Neural cell (in vitro differentiated cells): ENCODE results near the gene PDE4D. TPM values are rescaled to one million over a fixed set of nuclear protein-coding genes. Genes with fewer than 3 reads are reported as not detected.

ENCODE experiments used
- H2AFZ ChIP-seq: fragments of 200-600, 300-800 bp; sonication (generic), shearing (Covaris generic); 2 replicates; pipeline ENCODE4 v1.6.0; 2014; ENCODE audit warnings: low read depth, mild to moderate bottlenecking, antibody characterized with exemption, low read length, moderate library complexity
- H3F3A ChIP-seq: fragments of 200-600 bp; shearing (Covaris generic); 2 replicates; pipeline ENCODE4 v1.6.1; 2016; ENCODE audit warnings: mild to moderate bottlenecking, moderate library complexity, mixed read lengths, antibody characterized with exemption, low read length; ENCODE audit not compliant: insufficient read depth, poor library complexity, severe bottlenecking
- H3K27ac ChIP-seq: fragments of 200-600, 300-800 bp; sonication (generic), shearing (Covaris generic); 2 replicates; pipeline ENCODE4 v1.5.1; 2014; ENCODE audit warnings: mild to moderate bottlenecking, low read length, moderate library complexity
- H3K27me3 ChIP-seq: fragments of 300-800, 200-600 bp; sonication (generic), shearing (Covaris generic); 2 replicates; pipeline ENCODE4 v1.6.0; 2014; ENCODE audit warnings: mild to moderate bottlenecking, low read depth, low read length, moderate library complexity; ENCODE audit not compliant: insufficient read depth
- H3K36me3 ChIP-seq: fragments of 300-800, 200-600 bp; sonication (generic), shearing (Covaris generic); 2 replicates; pipeline ENCODE4 v1.5.1; 2014; ENCODE audit warnings: mild to moderate bottlenecking, antibody characterized with exemption, low read length, moderate library complexity; ENCODE audit not compliant: insufficient read depth
- H3K4me2 ChIP-seq: fragments of 300-800, 200-600 bp; sonication (generic), shearing (Covaris generic); 2 replicates; pipeline ENCODE4 v1.6.0; 2014; ENCODE audit warnings: mild to moderate bottlenecking, low read length
- H3K4me3 ChIP-seq: fragments of 300-800, 200-600 bp; sonication (generic), shearing (Covaris generic); 2 replicates; pipeline ENCODE4 v1.5.1; 2014; ENCODE audit warnings: mild to moderate bottlenecking, low read length, moderate library complexity
- H3K79me2 ChIP-seq: fragments of 200-600 bp; shearing (Covaris generic); replicated peaks from 2 replicates; pipeline ENCODE4 v1.6.0; 2014; ENCODE audit warnings: mild to moderate bottlenecking, low read length, moderate library complexity; ENCODE audit not compliant: insufficient read depth
- H3K9ac ChIP-seq: fragments of 300-800, 200-600 bp; sonication (generic), shearing (Covaris generic); 2 replicates; pipeline ENCODE4 v1.6.1; 2016; ENCODE audit warnings: mild to moderate bottlenecking, low read length, mixed read lengths
- H3K9me2 ChIP-seq: fragments of 200-600 bp; shearing (Covaris generic); 2 replicates; pipeline ENCODE4 v1.6.1; 2016; ENCODE audit warnings: mild to moderate bottlenecking, low read length, mixed read lengths; ENCODE audit not compliant: insufficient read depth
- H3K9me3 ChIP-seq: fragments of 200-600, 300-800 bp; sonication (generic), shearing (Covaris generic); 2 replicates; pipeline ENCODE4 v1.6.1; 2016; ENCODE audit warnings: mild to moderate bottlenecking, mixed run types, low read length, moderate library complexity, mixed read lengths
- H4K20me1 ChIP-seq: fragments of 200-600 bp; shearing (Covaris generic); 2 replicates; pipeline ENCODE4 v1.6.1; 2016; ENCODE audit warnings: mild to moderate bottlenecking, mixed run types; ENCODE audit not compliant: insufficient read depth
- EP300 ChIP-seq: fragments of 450-650 bp; conservative IDR thresholded peaks from 2 replicates; pipeline ENCODE4 v1.6.1; 2014; ENCODE audit warnings: antibody characterized with exemption, mild to moderate bottlenecking, moderate library complexity; ENCODE audit not compliant: poor library complexity, severe bottlenecking
- EZH2 ChIP-seq: fragments of 200-600, 300-800 bp; shearing (Covaris generic), sonication (generic); IDR thresholded peaks from 2 replicates; pipeline ENCODE4 v1.6.1; 2014; ENCODE audit warnings: antibody characterized with exemption, low read length, borderline replicate concordance, mild to moderate bottlenecking; ENCODE audit not compliant: insufficient read depth, poor library complexity, severe bottlenecking
- MXI1 ChIP-seq: fragments of 450-650 bp; conservative IDR thresholded peaks from 2 replicates; pipeline ENCODE4 v1.6.1; 2014; ENCODE audit warnings: antibody characterized with exemption, mild to moderate bottlenecking; ENCODE audit not compliant: poor library complexity, severe bottlenecking
- POLR2AphosphoS5 ChIP-seq: IDR thresholded peaks from 2 replicates; pipeline ENCODE4 v1.6.1; 2012
- RAD21 ChIP-seq: fragments of 450-650 bp; conservative IDR thresholded peaks from 2 replicates; pipeline ENCODE4 v1.6.1; 2014; ENCODE audit warnings: antibody characterized with exemption, mild to moderate bottlenecking, moderate library complexity
- REST ChIP-seq: IDR thresholded peaks from 2 replicates; pipeline ENCODE4 v1.6.1; 2012; ENCODE audit warnings: borderline replicate concordance
- SMC3 ChIP-seq: fragments of 450-650 bp; conservative IDR thresholded peaks from 2 replicates; pipeline ENCODE4 v1.6.1; 2014; ENCODE audit warnings: antibody characterized with exemption, mild to moderate bottlenecking, moderate library complexity; ENCODE audit not compliant: poor library complexity
- TAF1 ChIP-seq: IDR thresholded peaks from 2 replicates; pipeline ENCODE4 v1.6.1; 2012; ENCODE audit warnings: low read depth
- polyA plus RNA-seq: library from polyadenylated mRNA; depleted of rRNA; stranded (reverse); fragments of >200 nt; gene quantifications from 2 replicates; pipeline ENCODE4 v1.2.3, GENCODE V29; 2014
- TF ChIP-seq, protein P1 (sequence below): fragments of 450-650 bp; IDR thresholded peaks from 2 replicates; pipeline ENCODE4 v1.5.1; 2014; ENCODE audit warnings: antibody characterized with exemption, mild to moderate bottlenecking, moderate library complexity; ENCODE audit not compliant: poor library complexity, severe bottlenecking

Gene PDE4D
- polyA plus RNA-seq, 1 donor from 2014 or later: 42.8 TPM

GRCh38 chr5:59528202-59528862, 365.2 kb downstream of the PDE4D start:
- H3K9me3 ChIP-seq: no peaks in the 10 kb centered on the region
- H3K27ac ChIP-seq: no peak overlapping the region
- H3K4me2 ChIP-seq: no peak overlapping the region
- no peaks in the 10 kb centered on the region for H3K36me3 ChIP-seq
- H3K4me3 ChIP-seq: no peak overlapping the region
- no peaks in the 10 kb centered on the region for H3K9me2 ChIP-seq
- no peak overlapping the region for H2AFZ ChIP-seq
- TF ChIP-seq RAD21: no peak
- TF ChIP-seq, protein P1, sequence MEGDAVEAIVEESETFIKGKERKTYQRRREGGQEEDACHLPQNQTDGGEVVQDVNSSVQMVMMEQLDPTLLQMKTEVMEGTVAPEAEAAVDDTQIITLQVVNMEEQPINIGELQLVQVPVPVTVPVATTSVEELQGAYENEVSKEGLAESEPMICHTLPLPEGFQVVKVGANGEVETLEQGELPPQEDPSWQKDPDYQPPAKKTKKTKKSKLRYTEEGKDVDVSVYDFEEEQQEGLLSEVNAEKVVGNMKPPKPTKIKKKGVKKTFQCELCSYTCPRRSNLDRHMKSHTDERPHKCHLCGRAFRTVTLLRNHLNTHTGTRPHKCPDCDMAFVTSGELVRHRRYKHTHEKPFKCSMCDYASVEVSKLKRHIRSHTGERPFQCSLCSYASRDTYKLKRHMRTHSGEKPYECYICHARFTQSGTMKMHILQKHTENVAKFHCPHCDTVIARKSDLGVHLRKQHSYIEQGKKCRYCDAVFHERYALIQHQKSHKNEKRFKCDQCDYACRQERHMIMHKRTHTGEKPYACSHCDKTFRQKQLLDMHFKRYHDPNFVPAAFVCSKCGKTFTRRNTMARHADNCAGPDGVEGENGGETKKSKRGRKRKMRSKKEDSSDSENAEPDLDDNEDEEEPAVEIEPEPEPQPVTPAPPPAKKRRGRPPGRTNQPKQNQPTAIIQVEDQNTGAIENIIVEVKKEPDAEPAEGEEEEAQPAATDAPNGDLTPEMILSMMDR: no peak
- no peak for TF ChIP-seq REST
- TF ChIP-seq EP300: no peak
- TF ChIP-seq TAF1: no peak
- no peak for TF ChIP-seq MXI1
- H3K27me3 ChIP-seq: no peaks in the 10 kb centered on the region
- no peak overlapping the region for H3K9ac ChIP-seq
- H3K79me2 ChIP-seq: no peaks in the 10 kb centered on the region
- H3F3A ChIP-seq: no peaks in the 10 kb centered on the region
- H4K20me1 ChIP-seq: no peaks in the 10 kb centered on the region

- TF ChIP-seq REST: no peak
- no peak for TF ChIP-seq EP300
- no peak for TF ChIP-seq EZH2
- no peak for TF ChIP-seq MXI1
- TF ChIP-seq POLR2AphosphoS5: no peak
- no peak for TF ChIP-seq RAD21
- TF ChIP-seq, protein P1: no peak
- TF ChIP-seq TAF1: no peak
- no peak for TF ChIP-seq SMC3
- H3K9me2 ChIP-seq: no peaks in the 10 kb centered on the region
- no peaks in the 10 kb centered on the region for H3K79me2 ChIP-seq
- H3K4me3 ChIP-seq: no peak overlapping the region
- H3K9ac ChIP-seq: no peak overlapping the region
- no peak overlapping the region for H3K27ac ChIP-seq
- H4K20me1 ChIP-seq: no peaks in the 10 kb centered on the region
- H3K36me3 ChIP-seq: no peaks in the 10 kb centered on the region
- no peaks in the 10 kb centered on the region for H3K9me3 ChIP-seq
- H3F3A ChIP-seq: no peaks in the 10 kb centered on the region
- H3K4me2 ChIP-seq: no peak overlapping the region
- no peaks in the 10 kb centered on the region for H3K27me3 ChIP-seq
- no peak overlapping the region for H2AFZ ChIP-seq
Measured at GRCh38 chr5:59525957-59526356, 367.6 kb downstream of the PDE4D start.
